A549 (cell line): ENCODE results near the gene SEMA3E. TPM values are rescaled to one million over a fixed set of nuclear protein-coding genes. Genes with fewer than 3 reads are reported as not detected.
"Not testable (repeated sequence)": the region's sequence is repeated elsewhere in the genome, so short reads cannot be mapped to it uniquely, and the experiment has no call there.

Experiments
- ATAC-seq, 2 experiments: fragments of 200-7000 bp in 1 of 2; fragments of >200 bp in 1 of 2; cut with Nextera tagmentation in 1 of 2; cut with Tn5 transposase in 1 of 2; 3 replicates each; pipeline versions ENCODE4 v1.8.0 to v1.9.1; 2018 to 2020; ENCODE audit warnings: mild to moderate bottlenecking in 1 of 2, moderate library complexity in 1 of 2
- CTCF ChIA-PET: fragments of 300-600 bp; sonication (Branson Sonifier 250); formaldehyde crosslinking; extraction: SDS; loops from one replicate; lab custom pipeline; 2021; ENCODE audit warnings: antibody characterized with exemption, inconsistent platforms; lab: Yijun Ruan, JAX
- POLR2A ChIA-PET: fragments of 350-600 bp; formaldehyde crosslinking; extraction: SDS; loops from one replicate; lab custom pipeline; 2021; ENCODE audit warnings: antibody characterized with exemption, inconsistent platforms; lab: Yijun Ruan, JAX
- DNase-seq, 2 experiments: peaks; one replicate each; pipeline versions ENCODE4 v3.0.0 to v3.0.0-alpha.2; 2011 to 2016; ENCODE audit warnings: low read depth in 1 of 2, low spot score in 1 of 2
- FAIRE-seq: peaks from 2 replicates; lab custom pipeline; 2011; peaks lifted over from hg19 to GRCh38; lab: Jason Lieb, UNC
- H3K27ac ChIP-seq, 2 experiments: fragments of >200 bp; sonication (Bioruptor Twin); formaldehyde crosslinking; 3 replicates each; pipeline ENCODE4 v1.5.1; 2016 to 2017
- H3K4me1 ChIP-seq: fragments of >200 bp; sonication (Bioruptor Twin); formaldehyde crosslinking; 3 replicates; pipeline ENCODE4 v1.6.1; 2016
- H3K4me2 ChIP-seq: fragments of >200 bp; sonication (Bioruptor Twin); formaldehyde crosslinking; 3 replicates; pipeline ENCODE4 v1.6.1; 2016
- H3K4me3 ChIP-seq: fragments of >200 bp; sonication (Bioruptor Twin); formaldehyde crosslinking; 3 replicates; pipeline ENCODE4 v1.5.1; 2016
- H3K9me3 ChIP-seq: fragments of >200 bp; sonication (Bioruptor Twin); formaldehyde crosslinking; 3 replicates; pipeline ENCODE4 v1.6.1; 2016
- BHLHE40 ChIP-seq: IDR thresholded peaks from 2 replicates; pipeline ENCODE4 v1.6.1; 2012; ENCODE audit warnings: low read depth, low read length, inconsistent platforms
- CEBPB ChIP-seq, 2 experiments: fragments of >200 bp in 1 of 2; sonication (Bioruptor Twin) in 1 of 2; formaldehyde crosslinking in 1 of 2; IDR thresholded peaks; 2 replicates each; pipeline ENCODE4 v1.6.1; 2012 to 2016
- FOSB ChIP-seq: fragments of 250-450 bp; sonication (Bioruptor Pico); IDR thresholded peaks from 2 replicates; pipeline ENCODE4 v1.5.0; 2020; ENCODE audit warnings: mild to moderate bottlenecking, moderate library complexity
- HDAC2 ChIP-seq: fragments of 200-600 bp; sonication (generic); IDR thresholded peaks from 2 replicates; pipeline ENCODE4 v1.6.1; 2016
- HEYL ChIP-seq: fragments of 250-450 bp; sonication (Bioruptor Pico); IDR thresholded peaks from 2 replicates; pipeline ENCODE4 v1.8.0; 2021; ENCODE audit warnings: mild to moderate bottlenecking, moderate library complexity
- HOXA7 ChIP-seq: fragments of 250-450 bp; sonication (Bioruptor Pico); IDR thresholded peaks from 2 replicates; pipeline ENCODE4 v1.5.0; 2020; ENCODE audit warnings: mild to moderate bottlenecking, moderate library complexity
- HOXB13 ChIP-seq: fragments of 250-450 bp; sonication (Bioruptor Pico); IDR thresholded peaks from 2 replicates; pipeline ENCODE4 v1.5.0; 2020; ENCODE audit warnings: low read depth, mild to moderate bottlenecking, moderate library complexity
- HOXB5 ChIP-seq: fragments of 250-450 bp; sonication (Bioruptor Pico); IDR thresholded peaks from 2 replicates; pipeline ENCODE4 v1.5.0; 2020; ENCODE audit warnings: mild to moderate bottlenecking, moderate library complexity
- JUNB ChIP-seq: fragments of >200 bp; sonication (Bioruptor Twin); formaldehyde crosslinking; IDR thresholded peaks from 2 replicates; pipeline ENCODE4 v1.6.1; 2016
- KDM5A ChIP-seq: fragments of 200-600 bp; sonication (generic); IDR thresholded peaks from 2 replicates; pipeline ENCODE4 v1.6.1; 2016; ENCODE audit warnings: antibody characterized with exemption, mild to moderate bottlenecking
- MAFK ChIP-seq: fragments of 450-650 bp; IDR thresholded peaks from 2 replicates; pipeline ENCODE4 v1.6.1; 2014; ENCODE audit not compliant: partially characterized antibody
- MYC ChIP-seq: IDR thresholded peaks from 2 replicates; pipeline ENCODE4 v1.6.1; 2012; ENCODE audit warnings: mild to moderate bottlenecking, inconsistent platforms, low read length, improper control_type of control experiment, borderline replicate concordance
- NPAS2 ChIP-seq: fragments of 250-450 bp; sonication (Bioruptor Pico); IDR thresholded peaks from 2 replicates; pipeline ENCODE4 v1.8.0; 2022; ENCODE audit warnings: mild to moderate bottlenecking, moderate library complexity, borderline replicate concordance
- RNF2 ChIP-seq: fragments of 200-600 bp; sonication (generic); IDR thresholded peaks from 2 replicates; pipeline ENCODE4 v1.6.1; 2016; ENCODE audit warnings: low read depth, mild to moderate bottlenecking, antibody characterized with exemption, moderate library complexity, borderline replicate concordance
- SMC3 ChIP-seq: fragments of >200 bp; sonication (Bioruptor Twin); formaldehyde crosslinking; IDR thresholded peaks from 3 replicates; pipeline ENCODE4 v1.6.1; 2018; ENCODE audit warnings: inconsistent platforms
- ZFP36 ChIP-seq: fragments of 450-650 bp; IDR thresholded peaks from 2 replicates; pipeline ENCODE4 v1.6.1; 2014; ENCODE audit warnings: borderline replicate concordance; ENCODE audit not compliant: partially characterized antibody
- ZNF302 ChIP-seq: fragments of 250-450 bp; sonication (Bioruptor Pico); IDR thresholded peaks from 2 replicates; pipeline ENCODE4 v1.9.0; 2021; ENCODE audit warnings: inconsistent platforms, mild to moderate bottlenecking, moderate library complexity
- WGBS: methylation state at CpG from one replicate; pipeline ENCODE4 v1.1.6; 2017; ENCODE audit errors: missing lambda C conversion rate; 5-methylcytosine and 5-hydroxymethylcytosine counted together
- polyA plus RNA-seq, 4 experiments: library from polyadenylated mRNA; depleted of rRNA in 3 of 4; stranded (reverse); fragments of >200 nt; fragmentation: RNase III in 1 of 4; extraction: RNeasy Plus Mini Kit Qiagen cat#74134 plus additional on column Dnase treatment in 1 of 4; gene quantifications; 2 replicates in 3 of 4; 3 replicates in 1 of 4; pipeline ENCODE4 v1.2.3, GENCODE V29; 2011 to 2017
- TF ChIP-seq, protein P1 (sequence below): fragments of 250-450 bp; sonication (Bioruptor Pico); IDR thresholded peaks from 2 replicates; pipeline ENCODE4 v1.5.0; 2020; ENCODE audit warnings: low read depth, mild to moderate bottlenecking, moderate library complexity
- TF ChIP-seq, protein P2 (sequence below): fragments of 200-600 bp; sonication (generic); IDR thresholded peaks from 2 replicates; pipeline ENCODE4 v1.6.1; 2016; ENCODE audit warnings: antibody characterized with exemption, mild to moderate bottlenecking, moderate library complexity

Gene SEMA3E
- polyA plus RNA-seq, 2 of the 4 experiments (the other 2 are of a cell fraction): 1.4 to 2.3 TPM

DNA sequence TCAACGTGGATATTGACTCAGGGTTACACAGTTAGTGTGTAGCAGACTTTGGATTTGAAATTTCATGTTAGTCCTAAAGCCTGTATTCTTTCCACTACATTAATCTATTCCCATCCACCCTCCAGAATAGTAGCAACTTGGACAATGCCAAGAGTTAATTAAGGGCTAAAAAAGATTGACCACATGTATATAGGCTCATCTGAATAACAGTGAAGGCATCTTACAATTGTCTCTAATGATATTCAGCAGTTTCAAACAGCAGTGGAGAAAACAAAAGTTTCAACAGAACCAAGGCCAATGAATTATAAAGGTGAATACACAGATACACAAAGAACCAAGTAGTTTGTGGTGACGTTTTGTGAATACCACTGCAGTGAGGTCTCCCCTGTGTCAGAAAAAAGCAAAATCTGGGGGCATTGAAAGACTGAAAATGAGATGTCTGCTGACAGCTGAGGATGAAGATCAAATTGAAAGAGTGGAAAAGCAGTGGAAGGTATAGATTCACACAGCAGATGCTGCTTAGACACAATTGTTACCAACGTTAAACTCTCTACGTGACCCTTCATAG lies 202.8 kb downstream of the SEMA3E start:
- TF ChIP-seq MAFK: no peak
- no peak for TF ChIP-seq RNF2
- no peak for TF ChIP-seq ZNF302 (CRISPR knock-in tag)
- no peak for TF ChIP-seq SMC3
- TF ChIP-seq HOXA7 (CRISPR knock-in tag): no peak
- no peak for TF ChIP-seq HDAC2
- TF ChIP-seq HOXB5 (CRISPR knock-in tag): no peak
- TF ChIP-seq HOXB13 (CRISPR knock-in tag): no peak
- no peak for TF ChIP-seq HEYL
- no peak for FAIRE-seq
- H3K9me3 ChIP-seq: no peaks in the 10 kb centered on the region
- no peaks in the 10 kb centered on the region for H3K4me1 ChIP-seq
- CTCF ChIA-PET: no interaction called here
- no peak overlapping the region for H3K4me3 ChIP-seq
- no peak for ATAC-seq
- DNase-seq: no peak
- 42% methylated on average over 4 of the region's 4 CpGs for WGBS
- POLR2A ChIA-PET: no interaction called here
- no peak overlapping the region for H3K27ac ChIP-seq
- no peak overlapping the region for H3K4me2 ChIP-seq

DNA sequence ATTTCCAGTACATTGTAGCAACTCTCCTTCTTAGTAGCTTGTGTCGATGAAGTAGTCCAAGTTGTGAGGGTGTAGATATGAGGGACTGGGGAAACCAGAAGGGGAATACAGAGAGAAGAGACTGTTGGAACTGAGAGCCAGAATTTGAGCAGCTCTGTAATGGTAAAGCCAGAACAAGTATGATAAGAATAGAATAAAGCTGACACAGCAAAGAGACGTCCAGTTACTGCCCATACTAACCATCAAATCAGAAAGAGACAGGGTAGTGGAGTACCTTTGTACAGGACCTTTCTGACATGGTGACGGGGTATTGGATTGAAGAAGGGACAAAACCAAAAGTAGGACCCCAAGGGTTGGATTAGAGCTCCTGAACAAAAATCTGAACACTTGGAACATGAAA lies 206.0 kb downstream of the SEMA3E start:
- POLR2A ChIA-PET: no interaction called here
- TF ChIP-seq MAFK: peak; percentile 84
- no peak for TF ChIP-seq MYC
- TF ChIP-seq, all 56 proteins: peak for 1
- Histone ChIP-seq H3K27ac (no peak overlapping the region), H3K9me3 (no peaks in the 10 kb centered on the region), H3K4me3 (no peak overlapping the region), H3K4me1 (no peaks in the 10 kb centered on the region), H3K4me2 (no peak overlapping the region)
- FAIRE-seq (no peak), DNase-seq (no peak), ATAC-seq (no peak)
- 53% methylated on average over 3 of the region's 3 CpGs for WGBS
- CTCF ChIA-PET: no interaction called here

DNA sequence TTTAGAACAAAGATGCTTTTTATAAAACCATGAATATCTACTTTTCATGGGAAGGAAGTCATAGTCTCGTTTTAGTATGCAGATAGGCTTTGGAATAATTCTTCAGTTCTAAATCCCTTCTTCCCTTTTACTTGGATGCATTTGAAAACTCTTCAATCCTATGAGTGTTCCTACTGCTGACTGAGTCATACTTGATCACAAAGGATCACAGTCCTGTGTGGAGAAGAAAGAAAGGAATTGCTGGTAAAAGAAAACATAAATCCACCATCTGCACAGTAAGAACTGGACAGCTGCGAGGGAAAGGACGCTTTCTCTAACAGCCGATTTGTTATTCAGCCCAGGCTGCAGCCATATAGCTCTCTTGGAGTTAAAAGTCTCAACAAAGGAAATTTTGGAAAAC lies 209.9 kb downstream of the SEMA3E start:
- Histone ChIP-seq H3K4me3 (no peak overlapping the region), H3K9me3 (no peaks in the 10 kb centered on the region), H3K27ac (no peak overlapping the region), H3K4me1 (no peaks in the 10 kb centered on the region), H3K4me2 (no peak overlapping the region)
- 72% methylated on average over 4 of the region's 4 CpGs for WGBS
- no peak for ATAC-seq
- ChIA-PET POLR2A (no interaction called here), CTCF (no interaction called here)
- DNase-seq: no peak
- TF ChIP-seq JUNB: no peak
- TF ChIP-seq NPAS2 (CRISPR knock-in tag): no peak
- TF ChIP-seq CEBPB (IDR thresholded peaks at IDR 0.05): no peak
- no peak for TF ChIP-seq KDM5A
- TF ChIP-seq, protein P1, sequence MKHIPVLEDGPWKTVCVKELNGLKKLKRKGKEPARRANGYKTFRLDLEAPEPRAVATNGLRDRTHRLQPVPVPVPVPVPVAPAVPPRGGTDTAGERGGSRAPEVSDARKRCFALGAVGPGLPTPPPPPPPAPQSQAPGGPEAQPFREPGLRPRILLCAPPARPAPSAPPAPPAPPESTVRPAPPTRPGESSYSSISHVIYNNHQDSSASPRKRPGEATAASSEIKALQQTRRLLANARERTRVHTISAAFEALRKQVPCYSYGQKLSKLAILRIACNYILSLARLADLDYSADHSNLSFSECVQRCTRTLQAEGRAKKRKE (CRISPR knock-in tag): no peak
- TF ChIP-seq FOSB (CRISPR knock-in tag): no peak
- TF ChIP-seq BHLHE40: no peak
- TF ChIP-seq, protein P2, sequence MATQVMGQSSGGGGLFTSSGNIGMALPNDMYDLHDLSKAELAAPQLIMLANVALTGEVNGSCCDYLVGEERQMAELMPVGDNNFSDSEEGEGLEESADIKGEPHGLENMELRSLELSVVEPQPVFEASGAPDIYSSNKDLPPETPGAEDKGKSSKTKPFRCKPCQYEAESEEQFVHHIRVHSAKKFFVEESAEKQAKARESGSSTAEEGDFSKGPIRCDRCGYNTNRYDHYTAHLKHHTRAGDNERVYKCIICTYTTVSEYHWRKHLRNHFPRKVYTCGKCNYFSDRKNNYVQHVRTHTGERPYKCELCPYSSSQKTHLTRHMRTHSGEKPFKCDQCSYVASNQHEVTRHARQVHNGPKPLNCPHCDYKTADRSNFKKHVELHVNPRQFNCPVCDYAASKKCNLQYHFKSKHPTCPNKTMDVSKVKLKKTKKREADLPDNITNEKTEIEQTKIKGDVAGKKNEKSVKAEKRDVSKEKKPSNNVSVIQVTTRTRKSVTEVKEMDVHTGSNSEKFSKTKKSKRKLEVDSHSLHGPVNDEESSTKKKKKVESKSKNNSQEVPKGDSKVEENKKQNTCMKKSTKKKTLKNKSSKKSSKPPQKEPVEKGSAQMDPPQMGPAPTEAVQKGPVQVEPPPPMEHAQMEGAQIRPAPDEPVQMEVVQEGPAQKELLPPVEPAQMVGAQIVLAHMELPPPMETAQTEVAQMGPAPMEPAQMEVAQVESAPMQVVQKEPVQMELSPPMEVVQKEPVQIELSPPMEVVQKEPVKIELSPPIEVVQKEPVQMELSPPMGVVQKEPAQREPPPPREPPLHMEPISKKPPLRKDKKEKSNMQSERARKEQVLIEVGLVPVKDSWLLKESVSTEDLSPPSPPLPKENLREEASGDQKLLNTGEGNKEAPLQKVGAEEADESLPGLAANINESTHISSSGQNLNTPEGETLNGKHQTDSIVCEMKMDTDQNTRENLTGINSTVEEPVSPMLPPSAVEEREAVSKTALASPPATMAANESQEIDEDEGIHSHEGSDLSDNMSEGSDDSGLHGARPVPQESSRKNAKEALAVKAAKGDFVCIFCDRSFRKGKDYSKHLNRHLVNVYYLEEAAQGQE: no peak
- TF ChIP-seq ZFP36: no peak
- FAIRE-seq: no peak

DNA sequence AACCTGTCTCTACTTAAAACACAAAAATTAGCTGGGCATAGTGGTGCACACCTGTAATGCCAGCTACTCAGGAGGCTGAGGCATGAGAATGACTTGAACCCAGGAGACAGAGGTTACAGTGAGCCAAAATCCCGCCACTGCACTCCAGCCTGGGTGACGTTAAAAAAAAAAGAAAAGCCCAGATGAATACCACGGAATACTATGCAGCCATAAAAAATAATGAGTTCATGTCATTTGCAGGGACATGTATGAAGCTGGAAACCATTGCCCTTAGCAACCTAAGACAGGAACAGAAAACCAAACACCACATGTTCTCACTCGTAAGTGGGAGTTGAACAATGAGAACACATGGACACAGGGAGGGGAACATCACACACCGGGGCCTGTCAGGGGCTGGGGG lies 218.7 kb downstream of the SEMA3E start:
- not testable (repeated sequence) for ATAC-seq, FAIRE-seq
- 84% methylated on average over 5 of the region's 5 CpGs for WGBS

More for the DNA sequence above, 218.7 kb downstream of the SEMA3E start:
- POLR2A ChIA-PET, H3K27ac ChIP-seq, H3K9me3 ChIP-seq, H3K4me3 ChIP-seq, H3K4me1 ChIP-seq, H3K4me2 ChIP-seq, DNase-seq: not testable (repeated sequence)
- CTCF ChIA-PET: interaction anchor here (0.8 to 1.4 kb wide), 2 partner anchors 19 to 21 kb away, joined by 3 to 4 read pairs; no protein-coding TSS in a partner anchor
